PC-9 (cell line): Measurements from ENCODE around the gene TNFRSF4. TPM values are rescaled to one million over a fixed set of nuclear protein-coding genes. Genes with fewer than 3 reads are reported as not detected.

Source experiments
- BruUV-seq: library from RNA; stranded (reverse); fragments of 400-500 nt; replicated peaks from 2 replicates; lab custom pipeline; 2021; lab: Mats Ljungman, UMichigan
- CTCF ChIA-PET: fragments of 300-600 bp; sonication (Branson Sonifier 250); formaldehyde crosslinking; loops from one replicate; lab custom pipeline; 2022; ENCODE audit warnings: antibody characterized with exemption; lab: Charles Lee
- POLR2A ChIA-PET: fragments of 300-600 bp; sonication (Branson Sonifier 250); formaldehyde crosslinking; loops from one replicate; lab custom pipeline; 2022; ENCODE audit warnings: antibody characterized with exemption; ENCODE audit not compliant: unreplicated experiment; lab: Charles Lee
- DNase-seq, 2 experiments: peaks; one replicate each; pipeline versions ENCODE4 v3.0.0 to v3.0.0-alpha.2; 2015 to 2022; ENCODE audit warnings: mixed read lengths in 1 of 2
- H2AFZ ChIP-seq: fragments of 200-600 bp; sonication (generic); 2 replicates; pipeline ENCODE4 v1.8.1; 2017; ENCODE audit warnings: antibody characterized with exemption
- H3F3A ChIP-seq: fragments of 200-600 bp; sonication (generic); 2 replicates; pipeline ENCODE4 v1.8.1; 2017; ENCODE audit warnings: antibody characterized with exemption, mild to moderate bottlenecking, low read depth; ENCODE audit not compliant: insufficient read depth
- H3K27ac ChIP-seq: fragments of 200-600 bp; sonication (generic); 2 replicates; pipeline ENCODE4 v1.6.1; 2016; ENCODE audit warnings: mixed run types
- H3K27me3 ChIP-seq: fragments of 200-600 bp; sonication (generic); 2 replicates; pipeline ENCODE4 v1.6.1; 2016; ENCODE audit warnings: low read depth, mixed run types; ENCODE audit not compliant: insufficient read depth
- H3K36me3 ChIP-seq: fragments of 200-600 bp; sonication (generic); 2 replicates; pipeline ENCODE4 v1.6.1; 2016; ENCODE audit warnings: low read depth, mixed run types
- H3K4me1 ChIP-seq: fragments of 200-600 bp; sonication (generic); replicated peaks from 2 replicates; pipeline ENCODE4 v1.6.1; 2016; ENCODE audit warnings: mixed run types; ENCODE audit not compliant: insufficient read depth
- H3K4me2 ChIP-seq: fragments of 200-600 bp; sonication (generic); 2 replicates; pipeline ENCODE4 v1.6.1; 2017; ENCODE audit warnings: mixed run types
- H3K4me3 ChIP-seq: fragments of 200-600 bp; sonication (generic); 2 replicates; pipeline ENCODE4 v1.6.1; 2016; ENCODE audit warnings: mixed run types
- H3K79me2 ChIP-seq: fragments of 200-600 bp; sonication (generic); 2 replicates; pipeline ENCODE4 v1.6.1; 2017; ENCODE audit warnings: low read depth, mixed run types
- H3K9me2 ChIP-seq: fragments of 200-600 bp; sonication (generic); 2 replicates; pipeline ENCODE4 v1.8.1; 2017; ENCODE audit warnings: mild to moderate bottlenecking; ENCODE audit not compliant: insufficient read depth
- H3K9me3 ChIP-seq: fragments of 200-600 bp; sonication (generic); 2 replicates; pipeline ENCODE4 v1.8.1; 2016; ENCODE audit warnings: low read depth; ENCODE audit not compliant: insufficient read depth
- H4K20me1 ChIP-seq: fragments of 200-600 bp; sonication (generic); 2 replicates; pipeline ENCODE4 v1.8.1; 2017; ENCODE audit not compliant: insufficient read depth
- EZH2 ChIP-seq: fragments of 200-600 bp; sonication (generic); IDR thresholded peaks from 2 replicates; pipeline ENCODE4 v1.8.0; 2017; ENCODE audit warnings: antibody characterized with exemption, low read depth
- intact Hi-C: fragments of 100-400 bp; cut with micrococcal nuclease; formaldehyde crosslinking; loops from one replicate; pipeline ENCODE4 v1.10.0; 2022; ENCODE audit not compliant: unreplicated experiment
- total RNA-seq: library from RNA; stranded (reverse); gene quantifications from 2 replicates; pipeline ENCODE4 v1.2.3, GENCODE V29; 2021
- TF ChIP-seq, protein P1 (sequence below): fragments of 200-600 bp; sonication (generic); conservative IDR thresholded peaks from 2 replicates; pipeline ENCODE4 v1.6.1; 2017; ENCODE audit warnings: mixed run types, antibody characterized with exemption, mild to moderate bottlenecking, moderate library complexity

The TNFRSF4 gene
- total RNA-seq, 1 experiment from 2014 or later = 0.20 TPM

DNA sequence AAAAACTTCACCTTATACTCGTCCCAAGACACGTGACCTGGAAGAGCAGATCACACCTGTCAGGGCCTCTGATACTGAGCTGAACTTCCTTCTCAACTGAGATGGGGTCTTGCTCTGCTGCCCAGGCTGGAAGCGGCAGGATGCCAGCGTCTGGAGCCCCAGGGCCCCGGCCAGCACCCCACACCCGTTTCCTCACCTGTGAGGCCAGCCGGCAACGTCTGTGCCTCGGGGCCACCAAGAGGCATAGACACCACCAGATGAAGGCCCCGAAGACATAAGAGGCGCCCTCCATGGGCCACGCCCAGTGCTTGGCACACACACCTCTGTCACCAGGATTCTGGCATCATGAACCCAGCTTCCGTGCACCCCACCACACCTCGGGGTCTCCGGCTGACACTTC, 9.4 kb upstream of the TNFRSF4 start:
- H4K20me1 ChIP-seq = peaks cover 13% of the 10 kb centered on the region
- H3K4me2 ChIP-seq = no peak overlapping the region
- H3K9me3 ChIP-seq = no peaks in the 10 kb centered on the region
- POLR2A ChIA-PET = no interaction called here
- peaks cover 4% of the 10 kb centered on the region; the same call in 1 of the 2 replicates for H3F3A ChIP-seq
- CTCF ChIA-PET = no interaction called here
- no peak overlapping the region for H2AFZ ChIP-seq
- H3K9me2 ChIP-seq = no peaks in the 10 kb centered on the region
- no peaks in the 10 kb centered on the region; the same call in 1 of the 2 replicates for H3K36me3 ChIP-seq
- H3K4me3 ChIP-seq = no peak overlapping the region
- no peak for TF ChIP-seq EZH2
- TF ChIP-seq, protein P1, sequence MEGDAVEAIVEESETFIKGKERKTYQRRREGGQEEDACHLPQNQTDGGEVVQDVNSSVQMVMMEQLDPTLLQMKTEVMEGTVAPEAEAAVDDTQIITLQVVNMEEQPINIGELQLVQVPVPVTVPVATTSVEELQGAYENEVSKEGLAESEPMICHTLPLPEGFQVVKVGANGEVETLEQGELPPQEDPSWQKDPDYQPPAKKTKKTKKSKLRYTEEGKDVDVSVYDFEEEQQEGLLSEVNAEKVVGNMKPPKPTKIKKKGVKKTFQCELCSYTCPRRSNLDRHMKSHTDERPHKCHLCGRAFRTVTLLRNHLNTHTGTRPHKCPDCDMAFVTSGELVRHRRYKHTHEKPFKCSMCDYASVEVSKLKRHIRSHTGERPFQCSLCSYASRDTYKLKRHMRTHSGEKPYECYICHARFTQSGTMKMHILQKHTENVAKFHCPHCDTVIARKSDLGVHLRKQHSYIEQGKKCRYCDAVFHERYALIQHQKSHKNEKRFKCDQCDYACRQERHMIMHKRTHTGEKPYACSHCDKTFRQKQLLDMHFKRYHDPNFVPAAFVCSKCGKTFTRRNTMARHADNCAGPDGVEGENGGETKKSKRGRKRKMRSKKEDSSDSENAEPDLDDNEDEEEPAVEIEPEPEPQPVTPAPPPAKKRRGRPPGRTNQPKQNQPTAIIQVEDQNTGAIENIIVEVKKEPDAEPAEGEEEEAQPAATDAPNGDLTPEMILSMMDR = no peak
- intact Hi-C loops = no loop called here
- no peaks in the 10 kb centered on the region for H3K27me3 ChIP-seq
- BruUV-seq = no TSS peak
- H3K27ac ChIP-seq = no peak overlapping the region
- DNase-seq = no peak
- H3K4me1 ChIP-seq = no peaks in the 10 kb centered on the region
- peaks cover 21% of the 10 kb centered on the region for H3K79me2 ChIP-seq

DNA sequence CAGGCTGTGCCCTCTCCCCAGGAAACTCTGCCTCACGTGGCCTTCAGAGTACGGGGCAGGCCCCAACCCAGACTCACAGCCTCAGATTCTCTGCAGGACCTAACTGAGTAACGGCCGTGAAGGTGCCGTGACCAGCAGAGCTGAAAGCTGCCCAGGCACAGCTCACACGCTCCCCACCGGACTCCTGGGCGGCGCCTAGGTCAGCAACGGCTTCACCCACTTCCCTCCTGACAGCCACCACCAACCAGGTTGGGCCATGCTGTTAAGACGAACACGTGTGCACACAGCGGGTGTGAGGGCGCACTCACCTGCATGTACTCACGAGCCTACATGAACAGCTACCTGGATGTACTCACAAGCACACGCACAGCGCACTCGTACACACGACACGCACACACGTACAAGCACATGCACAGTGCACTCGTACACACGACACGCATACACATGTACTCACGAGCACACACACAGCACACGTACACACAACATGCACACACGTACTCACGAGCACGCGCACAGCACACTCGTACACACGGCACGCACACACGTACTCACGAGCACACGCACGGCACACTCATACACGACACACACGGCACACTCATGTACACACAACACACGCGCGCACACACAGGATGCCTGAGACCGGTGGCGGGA, 8.7 kb upstream of the TNFRSF4 start:
- no peaks in the 10 kb centered on the region; the same call in 1 of the 2 replicates for H3K36me3 ChIP-seq
- TF ChIP-seq EZH2 = no peak
- TF ChIP-seq, protein P1 = no peak
- no peaks in the 10 kb centered on the region for H3K27me3 ChIP-seq
- no peak overlapping the region for H3K4me2 ChIP-seq
- ChIA-PET CTCF (no interaction called here), POLR2A (no interaction called here)
- no peak for DNase-seq
- peaks cover 11% of the 10 kb centered on the region for H4K20me1 ChIP-seq
- H3K9me2 ChIP-seq = no peaks in the 10 kb centered on the region
- H3K4me3 ChIP-seq = no peak overlapping the region
- no peaks in the 10 kb centered on the region for H3K4me1 ChIP-seq
- H3K27ac ChIP-seq = no peak overlapping the region
- H3K9me3 ChIP-seq = no peaks in the 10 kb centered on the region
- H3F3A ChIP-seq = peaks cover 6% of the 10 kb centered on the region; the same call in 1 of the 2 replicates
- intact Hi-C loops = no loop called here
- no TSS peak for BruUV-seq
- H3K79me2 ChIP-seq = peaks cover 14% of the 10 kb centered on the region; the same call in 1 of the 2 replicates
- no peak overlapping the region for H2AFZ ChIP-seq

DNA sequence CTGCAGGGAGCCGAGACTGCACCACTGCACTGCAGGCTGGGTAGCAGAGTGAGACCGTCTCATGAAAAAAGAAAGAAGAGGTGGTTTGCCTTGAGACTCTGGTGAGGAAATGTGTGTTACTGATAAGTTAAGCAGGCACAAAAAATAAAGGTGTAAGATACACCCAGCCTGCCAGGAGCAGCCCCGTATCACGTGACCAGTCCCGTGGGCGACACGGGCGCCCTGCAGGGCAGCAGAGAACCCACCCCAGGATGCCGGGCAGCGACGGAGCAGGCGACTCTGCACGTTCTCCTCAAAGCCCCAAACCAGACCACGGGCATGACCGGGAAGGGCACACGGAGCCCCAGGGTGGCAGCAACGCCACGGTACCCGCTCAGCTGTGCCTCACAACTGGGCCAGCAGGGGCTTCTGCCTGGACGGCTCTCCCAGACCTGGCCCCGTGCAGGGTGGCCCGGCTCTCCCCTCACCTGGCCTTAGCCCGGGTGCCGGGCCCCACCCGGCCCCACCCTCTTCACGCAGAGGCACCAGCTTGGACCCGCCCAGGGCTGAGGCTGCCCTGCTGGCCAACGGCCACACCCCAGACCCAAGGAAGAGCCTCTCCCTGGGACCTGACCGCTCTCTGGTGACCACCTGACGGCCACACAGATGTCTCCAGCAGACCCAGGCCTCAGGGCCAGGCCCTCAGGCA, 8.1 kb upstream of the TNFRSF4 start:
- Histone ChIP-seq H3K79me2 (peaks cover 12% of the 10 kb centered on the region; the same call in 1 of the 2 replicates), H3K27me3 (no peaks in the 10 kb centered on the region), H3K4me3 (no peak overlapping the region), H4K20me1 (peaks cover 8% of the 10 kb centered on the region), H3K4me2 (no peak overlapping the region), H3K36me3 (no peaks in the 10 kb centered on the region; the same call in 1 of the 2 replicates), H2AFZ (no peak overlapping the region), H3K9me3 (no peaks in the 10 kb centered on the region), H3K27ac (no peak overlapping the region), H3F3A (peaks cover 6% of the 10 kb centered on the region; the same call in 1 of the 2 replicates), H3K4me1 (no peaks in the 10 kb centered on the region), H3K9me2 (no peaks in the 10 kb centered on the region)
- ChIA-PET POLR2A (no interaction called here), CTCF (no interaction called here)
- DNase-seq = no peak
- TF ChIP-seq, protein P1 = no peak
- intact Hi-C loops = no loop called here
- no TSS peak for BruUV-seq
